OCI-LY7 (cell line): ENCODE measurements around the gene CD300A. TPM values are rescaled to one million over a fixed set of nuclear protein-coding genes. Genes with fewer than 3 reads are reported as not detected.

ENCODE experiments used
- BruUV-seq: library from RNA; stranded (reverse); fragments of 400-500 nt; replicated peaks from 2 replicates; lab custom pipeline; 2021; lab: Mats Ljungman, UMichigan
- CTCF ChIA-PET: fragments of 300-600 bp; sonication (Branson Sonifier 250); formaldehyde crosslinking; loops from one replicate; lab custom pipeline; 2022; ENCODE audit warnings: antibody characterized with exemption; ENCODE audit not compliant: unreplicated experiment; lab: Charles Lee
- POLR2A ChIA-PET: fragments of 300-600 bp; sonication (Branson Sonifier 250); formaldehyde crosslinking; loops from one replicate; lab custom pipeline; 2022; ENCODE audit warnings: antibody characterized with exemption; lab: Charles Lee
- DNase-seq: peaks from one replicate; pipeline ENCODE4 v3.0.0-alpha.2; 2015; ENCODE audit warnings: low spot score
- H2AFZ ChIP-seq: fragments of 200-600 bp; sonication (generic), shearing (Covaris generic); 2 replicates; pipeline ENCODE4 v1.6.1; 2014; ENCODE audit warnings: mild to moderate bottlenecking, antibody characterized with exemption, low read length, moderate library complexity
- H3K27ac ChIP-seq: fragments of 200-600 bp; sonication (generic); 2 replicates; pipeline ENCODE4 v1.5.1; 2014; ENCODE audit warnings: mixed run types, low read depth, mild to moderate bottlenecking, moderate library complexity, low read length, inconsistent platforms; ENCODE audit not compliant: poor library complexity, severe bottlenecking
- H3K36me3 ChIP-seq: fragments of 200-600 bp; sonication (generic); 2 replicates; pipeline ENCODE4 v1.6.1; 2014; ENCODE audit warnings: mild to moderate bottlenecking, antibody characterized with exemption, low read length, moderate library complexity, mixed read lengths; ENCODE audit not compliant: insufficient read depth
- H3K4me1 ChIP-seq: fragments of 200-600 bp; sonication (generic); 2 replicates; pipeline ENCODE4 v1.5.1; 2014; ENCODE audit warnings: mild to moderate bottlenecking, low read length; ENCODE audit not compliant: insufficient read depth, poor library complexity, severe bottlenecking
- H3K4me2 ChIP-seq: fragments of 200-600 bp; sonication (generic); 2 replicates; pipeline ENCODE4 v1.6.1; 2014; ENCODE audit warnings: mild to moderate bottlenecking, low read length
- H3K4me3 ChIP-seq: fragments of 200-600 bp; sonication (generic); 2 replicates; pipeline ENCODE4 v1.5.1; 2014; ENCODE audit warnings: mild to moderate bottlenecking, low read depth, low read length; ENCODE audit not compliant: poor library complexity, severe bottlenecking
- H3K79me2 ChIP-seq: fragments of 200-600 bp; sonication (generic); 2 replicates; pipeline ENCODE4 v1.6.1; 2016; ENCODE audit warnings: low read depth, mild to moderate bottlenecking, low read length, moderate library complexity, mixed read lengths; ENCODE audit not compliant: insufficient read depth
- H3K9me2 ChIP-seq: fragments of 200-600 bp; sonication (generic); 2 replicates; pipeline ENCODE4 v1.6.1; 2016; ENCODE audit warnings: mild to moderate bottlenecking, low read length, mixed read lengths; ENCODE audit not compliant: insufficient read depth
- H3K9me3 ChIP-seq: fragments of 200-600 bp; sonication (generic); 2 replicates; pipeline ENCODE4 v1.6.1; 2014; ENCODE audit warnings: mild to moderate bottlenecking, mixed run types, low read length, mixed read lengths
- H4K20me1 ChIP-seq: fragments of 200-600 bp; sonication (generic); 2 replicates; pipeline ENCODE4 v1.6.1; 2014; ENCODE audit warnings: mild to moderate bottlenecking, antibody characterized with exemption, low read length, moderate library complexity, mixed read lengths; ENCODE audit not compliant: insufficient read depth
- EZH2phosphoT487 ChIP-seq: fragments of 200-600 bp; sonication (generic); IDR thresholded peaks from 2 replicates; pipeline ENCODE4 v1.6.1; 2018; ENCODE audit warnings: low read depth, borderline replicate concordance, mild to moderate bottlenecking, mixed run types, antibody characterized with exemption, low read length, moderate library complexity, mixed read lengths
- intact Hi-C: fragments of 100-400 bp; cut with micrococcal nuclease; formaldehyde crosslinking; loops from one replicate; pipeline ENCODE4 v1.10.0; 2022; ENCODE audit not compliant: unreplicated experiment
- total RNA-seq, 2 experiments: library from RNA; depleted of rRNA in 1 of 2; stranded (reverse); fragments of >200 nt in 1 of 2; shearing (Covaris generic) in 1 of 2; gene quantifications; 2 replicates each; pipeline ENCODE4 v1.2.3, GENCODE V29; 2014 to 2022
- TF ChIP-seq, protein P1 (sequence below): fragments of 200-600 bp; sonication (generic); conservative IDR thresholded peaks from 2 replicates; pipeline ENCODE4 v1.5.1; 2014; ENCODE audit warnings: mild to moderate bottlenecking, antibody characterized with exemption, low read length, moderate library complexity, mixed read lengths

The CD300A gene
- total RNA-seq, 2 experiments from 2014 or later = 3.5 to 6.7 TPM

DNA sequence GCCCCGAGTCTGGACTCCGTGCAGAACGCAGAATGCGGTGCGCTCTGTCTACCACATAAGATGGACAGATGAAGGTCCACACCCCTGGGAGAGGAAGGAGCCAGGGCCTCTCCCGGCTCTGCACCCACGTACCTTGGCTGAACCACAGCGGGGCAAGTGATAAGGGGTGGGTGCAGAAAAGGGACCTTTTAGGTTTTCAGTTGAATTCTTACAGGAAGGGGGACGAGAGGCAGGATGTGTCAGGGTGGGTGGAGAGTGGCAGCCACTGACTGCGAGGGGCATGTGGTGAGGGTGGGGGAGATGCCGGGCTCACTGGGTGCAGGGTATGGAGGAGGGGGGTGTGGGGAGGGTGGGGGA lies 372 bp downstream of the CD300A start:
- peak overlapping the region; percentile 45 for H2AFZ ChIP-seq
- H3K79me2 ChIP-seq = peaks cover 5% of the 10 kb centered on the region; the same call in 1 of the 2 replicates
- no peaks in the 10 kb centered on the region for H4K20me1 ChIP-seq
- TF ChIP-seq, protein P1, sequence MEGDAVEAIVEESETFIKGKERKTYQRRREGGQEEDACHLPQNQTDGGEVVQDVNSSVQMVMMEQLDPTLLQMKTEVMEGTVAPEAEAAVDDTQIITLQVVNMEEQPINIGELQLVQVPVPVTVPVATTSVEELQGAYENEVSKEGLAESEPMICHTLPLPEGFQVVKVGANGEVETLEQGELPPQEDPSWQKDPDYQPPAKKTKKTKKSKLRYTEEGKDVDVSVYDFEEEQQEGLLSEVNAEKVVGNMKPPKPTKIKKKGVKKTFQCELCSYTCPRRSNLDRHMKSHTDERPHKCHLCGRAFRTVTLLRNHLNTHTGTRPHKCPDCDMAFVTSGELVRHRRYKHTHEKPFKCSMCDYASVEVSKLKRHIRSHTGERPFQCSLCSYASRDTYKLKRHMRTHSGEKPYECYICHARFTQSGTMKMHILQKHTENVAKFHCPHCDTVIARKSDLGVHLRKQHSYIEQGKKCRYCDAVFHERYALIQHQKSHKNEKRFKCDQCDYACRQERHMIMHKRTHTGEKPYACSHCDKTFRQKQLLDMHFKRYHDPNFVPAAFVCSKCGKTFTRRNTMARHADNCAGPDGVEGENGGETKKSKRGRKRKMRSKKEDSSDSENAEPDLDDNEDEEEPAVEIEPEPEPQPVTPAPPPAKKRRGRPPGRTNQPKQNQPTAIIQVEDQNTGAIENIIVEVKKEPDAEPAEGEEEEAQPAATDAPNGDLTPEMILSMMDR = no peak
- TF ChIP-seq EZH2phosphoT487 = no peak
- H3K9me3 ChIP-seq = no peaks in the 10 kb centered on the region
- H3K27ac ChIP-seq = peak overlapping the region; percentile 79
- intact Hi-C loops = no loop called here
- BruUV-seq = no TSS peak
- H3K36me3 ChIP-seq = no peaks in the 10 kb centered on the region
- H3K9me2 ChIP-seq = no peaks in the 10 kb centered on the region
- DNase-seq = no peak
- POLR2A ChIA-PET = interaction anchor here (0.5 to 1.0 kb wide), 2 partner anchors 11 to 13 kb away, joined by 3 to 4 read pairs; no protein-coding TSS in a partner anchor
- CTCF ChIA-PET = no interaction called here
- peaks cover 77% of the 10 kb centered on the region for H3K4me1 ChIP-seq
- H3K4me3 ChIP-seq = peak overlapping the region; percentile 65
- peak overlapping the region; percentile 72 for H3K4me2 ChIP-seq

DNA sequence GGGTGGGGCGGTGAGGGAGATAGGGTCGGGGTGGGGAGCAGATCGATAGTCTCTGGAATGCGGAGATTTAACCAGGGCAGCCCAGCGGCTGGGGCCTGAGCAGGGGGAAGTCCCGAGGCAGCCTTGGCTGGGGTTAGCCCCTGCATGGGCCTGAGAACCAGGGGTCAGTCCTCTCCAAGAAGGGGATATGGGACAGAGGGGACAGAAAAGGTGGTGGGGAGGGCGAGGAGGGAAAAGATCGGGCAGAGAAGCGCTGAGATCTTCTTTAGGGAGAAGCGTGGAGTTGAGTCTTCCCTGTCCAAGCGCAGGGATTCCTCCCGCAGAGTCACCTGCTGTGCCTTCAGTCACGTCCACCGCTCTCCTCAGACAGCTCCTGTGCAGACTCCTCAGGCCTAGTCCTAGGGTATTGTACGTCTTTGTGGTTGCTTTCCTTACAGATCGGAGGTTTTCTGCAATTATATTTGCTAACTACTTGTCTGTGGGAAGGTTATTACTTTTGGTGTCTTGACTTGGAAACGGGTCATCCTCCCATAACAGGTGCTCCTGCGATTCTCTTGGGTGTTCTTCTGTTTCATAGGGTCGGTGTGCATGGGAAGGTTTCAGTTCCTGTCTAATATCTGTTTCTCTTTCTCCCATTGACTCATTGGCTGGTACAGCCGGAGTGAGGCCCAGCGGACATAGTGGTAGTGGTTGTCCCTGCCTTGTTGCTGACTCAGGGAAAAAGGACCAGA lies 952 bp downstream of the CD300A start:
- POLR2A ChIA-PET = interaction anchor here (1.2 kb wide), 1 partner anchor 173 kb away, joined by 3 read pairs; no protein-coding TSS in a partner anchor
- peak overlapping the region; percentile 72 for H3K4me2 ChIP-seq
- peak overlapping the region; percentile 65 for H3K4me3 ChIP-seq
- no TSS peak for BruUV-seq
- DNase-seq = peak; percentile 85
- TF ChIP-seq, protein P1 = no peak
- TF ChIP-seq EZH2phosphoT487 = no peak
- H3K9me2 ChIP-seq = no peaks in the 10 kb centered on the region
- peaks cover 5% of the 10 kb centered on the region; the same call in 1 of the 2 replicates for H3K79me2 ChIP-seq
- H3K9me3 ChIP-seq = no peaks in the 10 kb centered on the region
- CTCF ChIA-PET = no interaction called here
- intact Hi-C loops = no loop called here
- H3K4me1 ChIP-seq = peaks cover 77% of the 10 kb centered on the region
- no peaks in the 10 kb centered on the region for H3K36me3 ChIP-seq
- H4K20me1 ChIP-seq = no peaks in the 10 kb centered on the region
- peak overlapping the region; percentile 44; the same call in 1 of the 2 replicates for H2AFZ ChIP-seq
- peak overlapping the region; percentile 79 for H3K27ac ChIP-seq

DNA sequence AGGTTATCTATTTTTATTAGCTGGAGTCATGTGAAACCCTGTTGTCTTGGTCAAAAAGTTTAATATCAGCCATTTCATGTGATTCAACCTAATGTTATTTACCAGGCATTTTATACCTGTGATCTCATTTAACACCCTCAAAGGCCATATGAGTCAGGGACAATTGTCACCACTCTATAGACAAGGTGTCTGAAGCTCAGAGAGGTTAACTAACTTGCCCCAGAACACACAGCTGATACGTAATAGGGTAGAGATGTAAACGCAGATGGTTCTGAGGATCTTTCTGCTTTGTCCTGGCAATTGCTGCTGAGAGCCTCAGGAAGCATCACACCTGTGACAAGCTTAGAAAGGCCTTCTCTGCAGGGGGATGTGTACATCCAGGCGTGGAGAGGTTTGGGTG lies 4.9 kb downstream of the CD300A start:
- intact Hi-C loops = no loop called here
- peaks cover 5% of the 10 kb centered on the region; the same call in 1 of the 2 replicates for H3K79me2 ChIP-seq
- no peak overlapping the region for H3K4me3 ChIP-seq
- peaks cover 19% of the 10 kb centered on the region for H3K36me3 ChIP-seq
- H2AFZ ChIP-seq = no peak overlapping the region
- no peak for DNase-seq
- peaks cover 74% of the 10 kb centered on the region for H3K4me1 ChIP-seq
- TF ChIP-seq, protein P1 = no peak
- no peak for TF ChIP-seq EZH2phosphoT487
- no peaks in the 10 kb centered on the region for H4K20me1 ChIP-seq
- ChIA-PET CTCF (interaction anchor here (0.8 to 1.3 kb wide), 2 partner anchors 33 to 92 kb away, joined by 3 read pairs; no protein-coding TSS in a partner anchor), POLR2A (interaction anchor here (0.6 to 1.2 kb wide), 2 partner anchors 12 to 16 kb away, joined by 3 to 4 read pairs; no protein-coding TSS in a partner anchor)
- no TSS peak for BruUV-seq
- H3K9me2 ChIP-seq = no peaks in the 10 kb centered on the region
- no peak overlapping the region for H3K27ac ChIP-seq
- H3K9me3 ChIP-seq = peaks cover 17% of the 10 kb centered on the region
- H3K4me2 ChIP-seq = peak overlapping the region; percentile 2; the same call in 1 of the 2 replicates
